ENCODE results near the gene KIF26A.

Gene KIF26A

GRCh38 chr14:104131968-104132732 is 6.2 kb upstream of the KIF26A start:
- Histone ChIP-seq H3K4me3 (ENCODE audit: low read depth in 1 of 5, low read length in 5 of 5) (no peak overlapping the region), H3K36me3 (ENCODE audit: control insufficient read depth in 5 of 5, insufficient read depth in 5 of 5, low read length in 5 of 5) (no peaks in the 10 kb centered on the region), H3K27ac (ENCODE audit: low read depth, low read length) (no peak overlapping the region), H3K9ac (ENCODE audit: low read length in 5 of 5) (no peak overlapping the region), H3K27me3 (ENCODE audit: control insufficient read depth in 5 of 5, insufficient read depth in 4 of 5, low read length in 5 of 5) (peaks cover 26 to 42% (median 31%) of the 10 kb centered on the region in 5 donors), H3K4me1 (ENCODE audit: control insufficient read depth in 5 of 5, insufficient read depth in 5 of 5, low read length in 5 of 5) (peaks cover 0 to 21% (median 16%) of the 10 kb centered on the region in 5 donors), H3K9me3 (ENCODE audit: control insufficient read depth in 5 of 5, low read length in 5 of 5) (peaks cover 3 to 17% (median 13%) of the 10 kb centered on the region in 5 donors)

GRCh38 chr14:104132981-104133380 is 5.4 kb upstream of the KIF26A start:
- Histone ChIP-seq H3K27ac (ENCODE audit: low read depth, low read length) (no peak overlapping the region), H3K4me1 (ENCODE audit: control insufficient read depth in 5 of 5, insufficient read depth in 5 of 5, low read length in 5 of 5) (peaks cover 0 to 29% (median 23%) of the 10 kb centered on the region in 5 donors), H3K9ac (ENCODE audit: low read length in 5 of 5) (no peak overlapping the region), H3K4me3 (ENCODE audit: low read depth in 1 of 5, low read length in 5 of 5) (no peak overlapping the region), H3K36me3 (ENCODE audit: control insufficient read depth in 5 of 5, insufficient read depth in 5 of 5, low read length in 5 of 5) (no peaks in the 10 kb centered on the region), H3K27me3 (ENCODE audit: control insufficient read depth in 5 of 5, insufficient read depth in 4 of 5, low read length in 5 of 5) (peaks cover 29 to 44% (median 32%) of the 10 kb centered on the region in 5 donors), H3K9me3 (ENCODE audit: control insufficient read depth in 5 of 5, low read length in 5 of 5) (peaks cover 3 to 17% (median 13%) of the 10 kb centered on the region in 5 donors)

- peaks cover 29 to 44% (median 32%) of the 10 kb centered on the region in 5 donors for H3K27me3 ChIP-seq (ENCODE audit: control insufficient read depth in 5 of 5, insufficient read depth in 4 of 5, low read length in 5 of 5)
- peaks cover 3 to 17% (median 13%) of the 10 kb centered on the region in 5 donors for H3K9me3 ChIP-seq (ENCODE audit: control insufficient read depth in 5 of 5, low read length in 5 of 5)
- H3K9ac ChIP-seq (ENCODE audit: low read length in 5 of 5), result no peak overlapping the region
- H3K27ac ChIP-seq (ENCODE audit: low read depth, low read length), result no peak overlapping the region
- peaks cover 0 to 32% (median 26%) of the 10 kb centered on the region in 5 donors for H3K4me1 ChIP-seq (ENCODE audit: control insufficient read depth in 5 of 5, insufficient read depth in 5 of 5, low read length in 5 of 5)
- no peaks in the 10 kb centered on the region for H3K36me3 ChIP-seq (ENCODE audit: control insufficient read depth in 5 of 5, insufficient read depth in 5 of 5, low read length in 5 of 5)
- no peak overlapping the region for H3K4me3 ChIP-seq (ENCODE audit: low read depth in 1 of 5, low read length in 5 of 5)
Observed at GRCh38 chr14:104133496-104133895, 4.9 kb upstream of the KIF26A start.

GRCh38 chr14:104134061-104134965 is 4.1 kb upstream of the KIF26A start:
- Histone ChIP-seq H3K9me3 (ENCODE audit: control insufficient read depth in 5 of 5, low read length in 5 of 5) (peaks cover 3 to 15% (median 11%) of the 10 kb centered on the region in 5 donors), H3K4me3 (ENCODE audit: low read depth in 1 of 5, low read length in 5 of 5) (no peak overlapping the region), H3K27me3 (ENCODE audit: control insufficient read depth in 5 of 5, insufficient read depth in 4 of 5, low read length in 5 of 5) (peaks cover 33 to 49% (median 35%) of the 10 kb centered on the region in 5 donors), H3K9ac (ENCODE audit: low read length in 5 of 5) (no peak overlapping the region), H3K27ac (ENCODE audit: low read depth, low read length) (no peak overlapping the region), H3K4me1 (ENCODE audit: control insufficient read depth in 5 of 5, insufficient read depth in 5 of 5, low read length in 5 of 5) (peaks cover 0 to 38% (median 26%) of the 10 kb centered on the region in 5 donors), H3K36me3 (ENCODE audit: control insufficient read depth in 5 of 5, insufficient read depth in 5 of 5, low read length in 5 of 5) (no peaks in the 10 kb centered on the region)

GRCh38 chr14:104135121-104135903 is 3.1 kb upstream of the KIF26A start:
- Histone ChIP-seq H3K27me3 (ENCODE audit: control insufficient read depth in 5 of 5, insufficient read depth in 4 of 5, low read length in 5 of 5) (peaks cover 37 to 57% (median 41%) of the 10 kb centered on the region in 5 donors), H3K4me3 (ENCODE audit: low read depth in 1 of 5, low read length in 5 of 5) (no peak overlapping the region), H3K36me3 (ENCODE audit: control insufficient read depth in 5 of 5, insufficient read depth in 5 of 5, low read length in 5 of 5) (no peaks in the 10 kb centered on the region), H3K9ac (ENCODE audit: low read length in 5 of 5) (no peak overlapping the region), H3K4me1 (ENCODE audit: control insufficient read depth in 5 of 5, insufficient read depth in 5 of 5, low read length in 5 of 5) (peaks cover 0 to 39% (median 32%) of the 10 kb centered on the region in 5 donors), H3K9me3 (ENCODE audit: control insufficient read depth in 5 of 5, low read length in 5 of 5) (peaks cover 0 to 7% (median 4%) of the 10 kb centered on the region in 5 donors), H3K27ac (ENCODE audit: low read depth, low read length) (no peak overlapping the region)

GRCh38 chr14:104135904-104136471 is 2.4 kb upstream of the KIF26A start:
- peaks cover 37 to 61% (median 46%) of the 10 kb centered on the region in 5 donors for H3K27me3 ChIP-seq (ENCODE audit: control insufficient read depth in 5 of 5, insufficient read depth in 4 of 5, low read length in 5 of 5)

GRCh38 chr14:104136472-104137296 is 1.7 kb upstream of the KIF26A start:
- peaks cover 37 to 61% (median 46%) of the 10 kb centered on the region in 5 donors for H3K27me3 ChIP-seq (ENCODE audit: control insufficient read depth in 5 of 5, insufficient read depth in 4 of 5, low read length in 5 of 5)
- peak overlapping the region in 4 of 5 donors; percentile 3 to 46 (median 26) for H3K4me3 ChIP-seq (ENCODE audit: low read depth in 1 of 5, low read length in 5 of 5)
- H3K9me3 ChIP-seq (ENCODE audit: control insufficient read depth in 5 of 5, low read length in 5 of 5), result no peaks in the 10 kb centered on the region
- H3K36me3 ChIP-seq (ENCODE audit: control insufficient read depth in 5 of 5, insufficient read depth in 5 of 5, low read length in 5 of 5), result peaks cover 0 to 2% (median 0%) of the 10 kb centered on the region in 5 donors
- no peak overlapping the region for H3K9ac ChIP-seq (ENCODE audit: low read length in 5 of 5)
- H3K27ac ChIP-seq (ENCODE audit: low read depth, low read length), result no peak overlapping the region
- peaks cover 0 to 51% (median 35%) of the 10 kb centered on the region in 5 donors for H3K4me1 ChIP-seq (ENCODE audit: control insufficient read depth in 5 of 5, insufficient read depth in 5 of 5, low read length in 5 of 5)

More at GRCh38 chr14:104135904-104136471, 2.4 kb upstream of the KIF26A start:
- Histone ChIP-seq H3K27ac (ENCODE audit: low read depth, low read length) (no peak overlapping the region), H3K9ac (ENCODE audit: low read length in 5 of 5) (no peak overlapping the region), H3K9me3 (ENCODE audit: control insufficient read depth in 5 of 5, low read length in 5 of 5) (peaks cover 0 to under 1% (median 0%) of the 10 kb centered on the region in 5 donors), H3K36me3 (ENCODE audit: control insufficient read depth in 5 of 5, insufficient read depth in 5 of 5, low read length in 5 of 5) (peaks cover 0 to 2% (median 0%) of the 10 kb centered on the region in 5 donors), H3K4me3 (ENCODE audit: low read depth in 1 of 5, low read length in 5 of 5) (peak overlapping the region in 2 of 5 donors; percentile 39 to 46), H3K4me1 (ENCODE audit: control insufficient read depth in 5 of 5, insufficient read depth in 5 of 5, low read length in 5 of 5) (peaks cover 0 to 45% (median 35%) of the 10 kb centered on the region in 5 donors)

GRCh38 chr14:104137297-104138097 is 890 bp upstream of the KIF26A start:
- H3K27me3 ChIP-seq (ENCODE audit: control insufficient read depth in 5 of 5, insufficient read depth in 4 of 5, low read length in 5 of 5), result peaks cover 37 to 58% (median 46%) of the 10 kb centered on the region in 5 donors
- peak overlapping the region in 2 of 5 donors; percentile 14 to 35 for H3K9ac ChIP-seq (ENCODE audit: low read length in 5 of 5)
- peak overlapping the region in 4 of 5 donors; percentile 39 to 75 (median 64) for H3K4me3 ChIP-seq (ENCODE audit: low read depth in 1 of 5, low read length in 5 of 5)
- H3K4me1 ChIP-seq (ENCODE audit: control insufficient read depth in 5 of 5, insufficient read depth in 5 of 5, low read length in 5 of 5), result peaks cover 0 to 52% (median 35%) of the 10 kb centered on the region in 5 donors
- peaks cover 0 to 8% (median 0%) of the 10 kb centered on the region in 5 donors for H3K36me3 ChIP-seq (ENCODE audit: control insufficient read depth in 5 of 5, insufficient read depth in 5 of 5, low read length in 5 of 5)
- H3K9me3 ChIP-seq (ENCODE audit: control insufficient read depth in 5 of 5, low read length in 5 of 5), result no peaks in the 10 kb centered on the region
- no peak overlapping the region for H3K27ac ChIP-seq (ENCODE audit: low read depth, low read length)
